ENCODE measurements around the gene NFS1. TPM values are rescaled to one million over a fixed set of nuclear protein-coding genes. Genes with fewer than 3 reads are reported as not detected.
A peak's percentile ranks its signal among the peaks of the same experiment; 100 is the strongest.

Gene NFS1
- total RNA-seq, 2 experiments from 2014 or later, result 41.3 to 56.2 TPM

GRCh38 chr20:35702051-35702823, 3.1 kb upstream of the NFS1 start:
- Histone ChIP-seq H3K9me3 (ENCODE audit: low read length) (no peaks in the 10 kb centered on the region), H3K27ac (ENCODE audit: low read depth, low read length, poor library complexity, severe bottlenecking) (no peak overlapping the region), H3K36me3 (ENCODE audit: insufficient read depth, low read length) (peaks cover 67% of the 10 kb centered on the region), H3K79me2 (ENCODE audit: insufficient read depth, low read depth, low read length) (peaks cover 44% of the 10 kb centered on the region), H3K4me2 (ENCODE audit: low read length) (no peak overlapping the region), H3K4me1 (ENCODE audit: insufficient read depth, low read length, poor library complexity, severe bottlenecking) (peaks cover 23% of the 10 kb centered on the region), H3K9me2 (ENCODE audit: insufficient read depth, low read length) (no peaks in the 10 kb centered on the region), H3K4me3 (ENCODE audit: low read depth, low read length, poor library complexity, severe bottlenecking) (no peak overlapping the region), H4K20me1 (ENCODE audit: insufficient read depth, low read length) (peaks cover 8% of the 10 kb centered on the region; the same call in 1 of the 2 replicates), H2AFZ (ENCODE audit: low read length) (no peak overlapping the region)
- no TSS peak for BruUV-seq (replicated peaks)
- intact Hi-C loops (cut with micrococcal nuclease; ENCODE audit: unreplicated experiment), result loop anchor here (5.0 kb wide), 1 partner anchor 35 kb away; no protein-coding TSS in a partner anchor
- POLR2A ChIA-PET, result interaction anchor here (0.5 to 1.6 kb wide), 3 partner anchors 11 to 69 kb away, joined by 3 to 5 read pairs (median 3); partner anchors contain the start of gene PHF20
- CTCF ChIA-PET (ENCODE audit: unreplicated experiment), result no interaction called here
- DNase-seq (ENCODE audit: low spot score), result no peak
- no peak for TF ChIP-seq CTCF (conservative IDR thresholded peaks at IDR 0.05; ENCODE audit: low read length)
- no peak for TF ChIP-seq EZH2phosphoT487 (IDR thresholded peaks at IDR 0.05; ENCODE audit: borderline replicate concordance, low read depth, low read length)

DNA sequence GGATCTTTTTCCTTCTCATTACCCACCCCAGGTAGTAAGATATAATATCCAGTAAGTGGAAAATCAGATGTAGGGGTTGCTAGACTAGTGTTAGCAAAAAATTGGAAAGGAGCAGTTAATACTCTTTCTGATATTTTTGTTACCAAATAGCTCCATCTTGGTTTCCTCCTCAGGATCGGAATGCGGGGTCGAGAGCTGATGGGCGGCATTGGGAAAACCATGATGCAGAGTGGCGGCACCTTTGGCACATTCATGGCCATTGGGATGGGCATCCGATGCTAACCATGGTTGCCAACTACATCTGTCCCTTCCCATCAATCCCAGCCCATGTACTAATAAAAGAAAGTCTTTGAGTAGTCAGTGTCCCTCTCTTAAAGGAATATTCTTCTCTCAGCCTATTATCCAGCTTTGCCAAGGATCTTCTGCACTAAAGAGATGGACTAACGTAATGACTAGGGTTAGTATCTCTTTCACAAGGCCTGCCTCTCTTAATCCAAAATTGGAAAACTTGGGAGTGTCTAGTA, 1.5 kb upstream of the NFS1 start:
- Histone ChIP-seq H3K79me2 (ENCODE audit: insufficient read depth, low read depth, low read length) (peaks cover 35% of the 10 kb centered on the region; the same call in 1 of the 2 replicates), H3K4me2 (ENCODE audit: low read length) (peak overlapping the region; percentile 74), H3K27ac (ENCODE audit: low read depth, low read length, poor library complexity, severe bottlenecking) (peak overlapping the region; percentile 74), H3K9me3 (ENCODE audit: low read length) (no peaks in the 10 kb centered on the region), H3K4me1 (ENCODE audit: insufficient read depth, low read length, poor library complexity, severe bottlenecking) (peaks cover 23% of the 10 kb centered on the region), H3K9me2 (ENCODE audit: insufficient read depth, low read length) (no peaks in the 10 kb centered on the region), H3K36me3 (ENCODE audit: insufficient read depth, low read length) (peaks cover 62% of the 10 kb centered on the region), H4K20me1 (ENCODE audit: insufficient read depth, low read length) (peaks cover 4% of the 10 kb centered on the region; the same call in 1 of the 2 replicates), H2AFZ (ENCODE audit: low read length) (no peak overlapping the region), H3K4me3 (ENCODE audit: low read depth, low read length, poor library complexity, severe bottlenecking) (peak overlapping the region; percentile 87)
- DNase-seq (ENCODE audit: low spot score), result no peak
- intact Hi-C loops (cut with micrococcal nuclease; ENCODE audit: unreplicated experiment), result loop anchor here (5.0 kb wide), 1 partner anchor 37 kb away; no protein-coding TSS in a partner anchor
- no TSS peak for BruUV-seq (replicated peaks)
- CTCF ChIA-PET (ENCODE audit: unreplicated experiment), result interaction anchor here (0.6 kb wide), 1 partner anchor 99 kb away, joined by 3 read pairs; no protein-coding TSS in a partner anchor
- TF ChIP-seq EZH2phosphoT487 (IDR thresholded peaks at IDR 0.05; ENCODE audit: borderline replicate concordance, low read depth, low read length) (no peak), CTCF (conservative IDR thresholded peaks at IDR 0.05; ENCODE audit: low read length) (no peak)
- POLR2A ChIA-PET, result interaction anchor here (0.6 to 1.8 kb wide), 4 partner anchors 9 to 130 kb away, joined by 3 to 7 read pairs (median 4); partner anchors contain the start of gene SPAG4

Measured in OCI-LY7 (cell line).